Uterus (tissue), 4 donors: ENCODE data around the gene LCORL. TPM values are rescaled to one million over a fixed set of nuclear protein-coding genes. Genes with fewer than 3 reads are reported as not detected.

Source experiments
- DNase-seq, 2 donors: peaks; one replicate each; pipeline ENCODE4 v3.0.0-alpha.2; 2019 to 2020
- H3K27ac ChIP-seq, 2 donors: fragments of 200-600 bp; sonication (generic); 1 replicate in 1 of 2; 2 replicates in 1 of 2; pipeline ENCODE4 v1.5.1; 2016 to 2018
- H3K27me3 ChIP-seq, 2 donors: fragments of 200-600 bp; sonication (generic); one replicate each; pipeline ENCODE4 v1.5.1; 2018 to 2019; ENCODE audit warnings: control low read depth in 1 of 2
- H3K36me3 ChIP-seq, 2 donors: fragments of 200-600 bp; sonication (generic); one replicate each; pipeline ENCODE4 v1.5.1; 2019; ENCODE audit warnings: control low read depth in 1 of 2
- H3K4me1 ChIP-seq, 2 donors: fragments of 200-600 bp; sonication (generic); one replicate each; pipeline ENCODE4 v1.5.1; 2018 to 2019; ENCODE audit warnings: control low read depth in 1 of 2
- H3K4me3 ChIP-seq, 2 donors: fragments of 200-600 bp; sonication (generic); 1 replicate in 1 of 2; 2 replicates in 1 of 2; pipeline ENCODE4 v1.5.1; 2018 to 2019; ENCODE audit warnings: mild to moderate bottlenecking in 1 of 2
- H3K9me3 ChIP-seq, 2 donors: fragments of 200-600 bp; sonication (generic); one replicate each; pipeline ENCODE4 v1.5.1; 2019; ENCODE audit warnings: control low read depth in 1 of 2
- POLR2A ChIP-seq, 2 donors: fragments of 450-650 bp; IDR thresholded peaks; one replicate each; pipeline ENCODE4 v1.6.1; 2016; ENCODE audit warnings: antibody characterized with exemption in 2 of 2, mild to moderate bottlenecking in 1 of 2, moderate library complexity in 1 of 2
- intact Hi-C: fragments of 100-400 bp; cut with DNase I; formaldehyde crosslinking; loops from one replicate; pipeline ENCODE4 v1.15.1; 2023; ENCODE audit warnings: low total_unique reads
- total RNA-seq, 4 donors: library from RNA; depleted of rRNA in 3 of 4; stranded (reverse); fragments of >200 nt in 3 of 4; gene quantifications; one replicate each; pipeline versions ENCODE4 v1.1.0 to v1.2.4, GENCODE V29; 2014 to 2023
- TF ChIP-seq, protein P1 (sequence below), 4 experiments: fragments of 200-600 bp in 2 of 4; fragments of 450-650 bp in 2 of 4; sonication (generic) in 2 of 4; IDR thresholded peaks; one replicate each; pipeline ENCODE4 v1.5.1; 2016 to 2019; ENCODE audit warnings: antibody characterized with exemption in 4 of 4, mild to moderate bottlenecking in 2 of 4, moderate library complexity in 1 of 4
- donor health status: DM: yes; HTN: yes; CAD: no.

Gene LCORL
- total RNA-seq, 4 donors from 2014 or later: 14.1 to 66.7 (median 23.1) TPM

- no peaks in the 10 kb centered on the region for H3K4me1 ChIP-seq
- no peaks in the 10 kb centered on the region for H3K27me3 ChIP-seq
- intact Hi-C loops: no loop called here
- no peak for TF ChIP-seq POLR2A (IDR thresholded peaks at IDR 0.05)
- TF ChIP-seq, protein P1, sequence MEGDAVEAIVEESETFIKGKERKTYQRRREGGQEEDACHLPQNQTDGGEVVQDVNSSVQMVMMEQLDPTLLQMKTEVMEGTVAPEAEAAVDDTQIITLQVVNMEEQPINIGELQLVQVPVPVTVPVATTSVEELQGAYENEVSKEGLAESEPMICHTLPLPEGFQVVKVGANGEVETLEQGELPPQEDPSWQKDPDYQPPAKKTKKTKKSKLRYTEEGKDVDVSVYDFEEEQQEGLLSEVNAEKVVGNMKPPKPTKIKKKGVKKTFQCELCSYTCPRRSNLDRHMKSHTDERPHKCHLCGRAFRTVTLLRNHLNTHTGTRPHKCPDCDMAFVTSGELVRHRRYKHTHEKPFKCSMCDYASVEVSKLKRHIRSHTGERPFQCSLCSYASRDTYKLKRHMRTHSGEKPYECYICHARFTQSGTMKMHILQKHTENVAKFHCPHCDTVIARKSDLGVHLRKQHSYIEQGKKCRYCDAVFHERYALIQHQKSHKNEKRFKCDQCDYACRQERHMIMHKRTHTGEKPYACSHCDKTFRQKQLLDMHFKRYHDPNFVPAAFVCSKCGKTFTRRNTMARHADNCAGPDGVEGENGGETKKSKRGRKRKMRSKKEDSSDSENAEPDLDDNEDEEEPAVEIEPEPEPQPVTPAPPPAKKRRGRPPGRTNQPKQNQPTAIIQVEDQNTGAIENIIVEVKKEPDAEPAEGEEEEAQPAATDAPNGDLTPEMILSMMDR (IDR thresholded peaks at IDR 0.05): no peak
- H3K27ac ChIP-seq: no peak overlapping the region
- no peak overlapping the region for H3K4me3 ChIP-seq
- no peaks in the 10 kb centered on the region for H3K36me3 ChIP-seq
- no peak for DNase-seq
- no peaks in the 10 kb centered on the region for H3K9me3 ChIP-seq
These were observed 54.5 kb downstream of the LCORL start for GRCh38 chr4:17967078-17967477.

GRCh38 chr4:17966312-17966711 lies 55.2 kb downstream of the LCORL start:
- no peaks in the 10 kb centered on the region for H3K9me3 ChIP-seq
- no peak overlapping the region for H3K4me3 ChIP-seq
- no peak for DNase-seq
- intact Hi-C loops: no loop called here
- no peaks in the 10 kb centered on the region for H3K4me1 ChIP-seq
- no peak overlapping the region for H3K27ac ChIP-seq
- no peaks in the 10 kb centered on the region for H3K36me3 ChIP-seq
- no peaks in the 10 kb centered on the region for H3K27me3 ChIP-seq
- TF ChIP-seq, protein P1 (IDR thresholded peaks at IDR 0.05): no peak
- no peak for TF ChIP-seq POLR2A (IDR thresholded peaks at IDR 0.05)

GRCh38 chr4:17964576-17964975 lies 57.0 kb downstream of the LCORL start:
- TF ChIP-seq, protein P1 (IDR thresholded peaks at IDR 0.05): no peak
- no peak for TF ChIP-seq POLR2A (IDR thresholded peaks at IDR 0.05)
- Histone ChIP-seq H3K4me1 (no peaks in the 10 kb centered on the region), H3K4me3 (no peak overlapping the region), H3K27ac (no peak overlapping the region), H3K36me3 (no peaks in the 10 kb centered on the region), H3K27me3 (no peaks in the 10 kb centered on the region), H3K9me3 (no peaks in the 10 kb centered on the region)
- DNase-seq: no peak
- intact Hi-C loops: no loop called here

GRCh38 chr4:17962171-17962570 lies 59.4 kb downstream of the LCORL start:
- Histone ChIP-seq H3K4me1 (no peaks in the 10 kb centered on the region), H3K4me3 (no peak overlapping the region), H3K36me3 (no peaks in the 10 kb centered on the region), H3K27me3 (no peaks in the 10 kb centered on the region), H3K27ac (no peak overlapping the region), H3K9me3 (no peaks in the 10 kb centered on the region)
- intact Hi-C loops: no loop called here
- DNase-seq: no peak
- TF ChIP-seq, protein P1 (IDR thresholded peaks at IDR 0.05): no peak
- TF ChIP-seq POLR2A (IDR thresholded peaks at IDR 0.05): no peak

DNA sequence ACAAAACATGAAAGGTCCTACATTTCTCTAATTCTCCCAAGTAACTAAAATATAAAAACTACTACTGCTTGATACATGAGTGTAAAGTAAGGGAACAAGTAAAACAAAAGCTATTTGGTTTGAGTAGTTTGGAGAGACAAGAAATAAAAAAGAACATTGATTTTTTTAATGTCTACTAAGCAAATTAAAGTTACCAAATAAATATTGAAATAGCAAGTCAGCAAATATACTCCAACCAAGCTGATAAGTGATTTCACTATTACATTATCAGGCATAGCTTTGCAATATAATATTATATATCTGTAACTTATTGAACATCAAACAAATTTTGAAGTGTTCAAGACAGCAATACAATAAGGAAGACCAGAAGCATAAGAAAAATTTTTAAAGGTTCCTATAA lies 60.3 kb downstream of the LCORL start:
- TF ChIP-seq, protein P1 (IDR thresholded peaks at IDR 0.05): no peak
- TF ChIP-seq POLR2A (IDR thresholded peaks at IDR 0.05): no peak
- no peaks in the 10 kb centered on the region for H3K4me1 ChIP-seq
- no peaks in the 10 kb centered on the region for H3K36me3 ChIP-seq
- H3K27ac ChIP-seq: no peak overlapping the region
- no peak for DNase-seq
- intact Hi-C loops: no loop called here
- H3K9me3 ChIP-seq: no peaks in the 10 kb centered on the region
- no peaks in the 10 kb centered on the region for H3K27me3 ChIP-seq
- H3K4me3 ChIP-seq: no peak overlapping the region
